ENCODE measurements around the gene NCOA7.
"Not testable (repeated sequence)": the region's sequence is repeated elsewhere in the genome, so short reads cannot be mapped to it uniquely, and the experiment has no call there.

The NCOA7 gene

DNA sequence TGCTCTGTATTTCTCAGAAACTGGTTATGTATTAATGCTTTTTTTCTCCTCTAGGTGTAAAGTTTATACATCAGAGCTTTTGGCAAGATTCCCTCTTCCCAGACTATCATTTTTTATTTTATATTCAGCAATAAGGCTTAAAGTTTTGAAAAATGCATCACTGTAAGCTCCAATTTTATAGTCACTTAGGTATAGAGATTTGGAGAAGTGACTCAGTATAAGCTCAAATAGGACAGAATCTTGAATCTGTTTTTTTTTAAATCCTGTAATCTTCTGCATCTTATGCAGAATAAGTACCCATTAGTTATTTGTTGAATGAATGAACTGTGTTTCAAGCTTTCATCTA is 1.0 kb downstream of the NCOA7 start:
- DNase-seq = no peak

- no peak for DNase-seq
These were observed 1.4 kb downstream of the NCOA7 start for GRCh38 chr6:125792172-125792571.

GRCh38 chr6:125792680-125793079 is 1.9 kb downstream of the NCOA7 start:
- DNase-seq = no peak

DNA sequence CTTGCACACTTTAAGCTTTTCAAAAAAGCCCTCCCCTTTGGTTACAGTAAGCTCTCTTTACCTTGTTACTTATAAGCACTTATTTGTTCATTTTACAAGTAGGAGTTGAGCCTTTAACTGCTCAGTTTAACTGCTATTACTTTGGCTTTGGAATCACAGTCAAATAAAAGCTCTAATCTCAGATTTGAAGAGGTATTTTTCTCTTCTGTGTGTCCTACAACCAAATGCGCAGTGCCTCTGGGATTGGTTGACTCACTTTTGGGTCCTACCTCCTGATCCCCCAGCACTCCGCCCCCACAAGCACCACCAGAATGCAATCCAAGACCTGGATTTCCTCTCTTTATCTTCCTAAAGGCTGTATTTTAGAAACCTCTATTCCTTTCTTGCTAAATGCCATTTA is 2.5 kb downstream of the NCOA7 start:
- no peak for DNase-seq

DNA sequence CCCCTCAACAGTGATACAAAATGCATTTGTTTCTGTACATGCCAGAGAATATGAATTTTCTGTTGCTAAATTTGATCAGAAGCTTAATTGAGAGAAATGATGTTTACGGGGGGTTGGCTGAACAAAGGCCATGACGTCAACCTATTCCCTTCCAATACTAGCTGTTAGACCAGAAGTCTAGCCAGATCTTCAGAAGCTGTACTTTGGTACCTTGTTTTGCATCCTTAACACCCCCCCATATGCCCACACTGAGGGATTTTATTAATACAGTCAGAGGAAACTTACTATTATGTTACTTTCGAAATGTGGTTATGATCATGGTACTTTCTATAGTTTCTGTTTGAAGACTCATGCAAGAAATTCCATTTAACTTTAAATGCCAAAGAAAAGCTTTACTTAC is 3.1 kb downstream of the NCOA7 start:
- no peak for DNase-seq

- DNase-seq = no peak
These were observed 3.8 kb downstream of the NCOA7 start for GRCh38 chr6:125794342-125795137.

DNA sequence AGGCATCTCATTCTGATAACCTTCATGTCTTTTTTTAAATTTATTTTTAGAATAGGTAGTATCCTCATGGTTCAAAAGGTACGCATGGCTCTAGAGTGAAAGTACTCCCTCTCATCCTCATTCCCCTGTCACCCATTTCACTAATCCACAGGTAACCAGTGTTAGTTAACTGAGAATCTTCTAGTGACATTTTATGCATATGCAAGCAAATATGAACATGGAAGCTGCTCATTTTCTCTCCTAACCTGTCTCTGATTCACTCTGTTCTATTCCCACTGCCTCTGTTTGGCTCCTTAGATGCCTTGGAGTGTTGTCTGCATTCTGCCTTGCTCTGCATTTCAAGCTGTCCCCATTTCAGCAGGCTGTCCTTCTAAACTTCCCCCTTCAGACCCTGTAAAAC is 4.5 kb downstream of the NCOA7 start:
- no peak for DNase-seq

GRCh38 chr6:125797120-125797885 is 6.5 kb downstream of the NCOA7 start:
- DNase-seq = no peak

- no peak for DNase-seq
These were observed 7.2 kb downstream of the NCOA7 start for GRCh38 chr6:125797886-125798444.

GRCh38 chr6:125798734-125799508 is 8.2 kb downstream of the NCOA7 start:
- DNase-seq = no peak

DNA sequence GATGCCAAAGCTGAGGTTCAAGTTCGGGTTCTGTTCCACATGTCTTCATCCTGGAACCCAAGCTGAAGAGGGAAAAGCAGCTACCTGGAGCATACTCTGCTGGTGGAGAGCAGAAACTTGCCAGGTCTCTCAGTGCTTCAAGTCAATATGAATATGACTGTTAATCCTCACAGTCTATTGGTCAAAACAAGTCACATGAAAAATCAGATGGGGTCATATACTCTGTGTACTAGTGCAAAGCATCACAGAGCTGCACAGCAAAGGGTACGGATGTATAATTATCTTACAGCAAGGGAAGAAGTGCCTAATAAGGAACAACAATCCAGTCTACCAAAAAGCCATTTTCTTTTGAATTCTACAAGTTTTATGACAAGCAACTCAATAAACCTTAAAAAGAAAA is 11.6 kb downstream of the NCOA7 start:
- DNase-seq = no peak

GRCh38 chr6:125802943-125803377 is 12.2 kb downstream of the NCOA7 start:
- no peak for DNase-seq

DNA sequence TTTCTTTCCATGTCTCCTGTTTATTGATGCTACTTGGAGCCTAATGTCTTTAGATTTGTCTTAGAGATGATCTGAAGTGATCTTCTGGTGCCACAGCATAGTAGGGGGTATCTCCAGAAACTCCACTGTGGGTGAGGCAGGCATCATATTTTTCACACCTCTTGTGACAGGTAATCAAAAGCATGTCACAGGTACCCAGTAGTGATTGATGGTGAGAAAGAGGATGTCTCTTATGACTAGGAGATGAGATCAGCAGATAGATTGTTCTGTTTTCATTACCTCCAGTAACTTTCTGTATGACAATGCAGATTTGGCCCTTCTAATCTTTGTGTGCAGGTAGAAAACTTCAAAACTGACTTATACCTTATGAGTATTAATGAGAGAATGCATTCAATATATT is 13.5 kb downstream of the NCOA7 start:
- no peak for DNase-seq

- not testable (repeated sequence) for DNase-seq
These were observed 14.2 kb downstream of the NCOA7 start for GRCh38 chr6:125804866-125805425.

DNA sequence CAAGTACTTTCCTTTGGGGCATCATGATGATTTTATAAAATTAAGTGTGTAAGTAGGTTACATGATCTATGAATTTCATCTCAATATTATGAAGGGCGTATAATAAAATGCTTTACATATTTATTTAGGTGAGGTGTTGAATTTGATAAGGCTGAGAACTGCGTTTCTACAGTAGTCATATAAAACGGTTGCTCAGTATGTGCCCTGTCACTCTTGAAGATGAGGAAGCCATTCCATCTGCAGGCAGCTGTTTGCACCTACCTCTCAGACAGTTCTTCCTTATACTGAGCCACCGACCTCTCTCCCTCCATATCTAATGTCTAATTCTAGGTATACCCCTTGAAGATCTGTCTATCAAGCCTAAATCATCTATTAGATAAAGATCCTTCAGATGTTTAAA is 16.1 kb downstream of the NCOA7 start:
- DNase-seq = no peak

GRCh38 chr6:125807293-125807692 is 16.5 kb downstream of the NCOA7 start:
- no peak for DNase-seq

- no peak for DNase-seq
These were observed 17.3 kb downstream of the NCOA7 start for GRCh38 chr6:125808060-125808459.

- DNase-seq = no peak
These were observed 17.8 kb downstream of the NCOA7 start for GRCh38 chr6:125808591-125808990.

GRCh38 chr6:125809570-125810170 is 18.9 kb downstream of the NCOA7 start:
- no peak for DNase-seq

DNA sequence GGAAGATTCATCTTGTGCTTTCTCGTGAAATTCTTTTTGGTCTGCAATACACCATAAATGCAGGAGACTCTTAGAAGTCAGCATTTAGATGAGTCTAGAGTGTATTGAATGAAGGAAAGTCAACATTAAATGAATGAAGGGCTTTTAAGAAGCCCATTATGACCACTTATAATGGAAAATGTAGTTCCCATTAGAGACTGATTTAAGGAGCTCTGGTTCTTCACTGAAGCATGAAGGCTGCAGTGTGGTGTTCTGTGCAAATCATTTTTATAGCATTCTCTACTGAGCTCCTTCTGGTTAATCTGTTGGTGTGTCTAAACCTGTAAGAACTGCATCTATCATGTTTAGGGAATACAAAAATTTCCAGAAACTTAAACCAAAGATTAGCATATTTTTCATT is 19.7 kb downstream of the NCOA7 start:
- no peak for DNase-seq

GRCh38 chr6:125811259-125811658 is 20.5 kb downstream of the NCOA7 start:
- DNase-seq = no peak
